ENCODE measurements around the gene SUCLG2. TPM values are rescaled to one million over a fixed set of nuclear protein-coding genes. Genes with fewer than 3 reads are reported as not detected.

Gene SUCLG2
- polyA plus RNA-seq, 1 donor (not counting 4 experiments of a cell fraction or from before 2014, with no cell fraction given) = 26.7 TPM

DNA sequence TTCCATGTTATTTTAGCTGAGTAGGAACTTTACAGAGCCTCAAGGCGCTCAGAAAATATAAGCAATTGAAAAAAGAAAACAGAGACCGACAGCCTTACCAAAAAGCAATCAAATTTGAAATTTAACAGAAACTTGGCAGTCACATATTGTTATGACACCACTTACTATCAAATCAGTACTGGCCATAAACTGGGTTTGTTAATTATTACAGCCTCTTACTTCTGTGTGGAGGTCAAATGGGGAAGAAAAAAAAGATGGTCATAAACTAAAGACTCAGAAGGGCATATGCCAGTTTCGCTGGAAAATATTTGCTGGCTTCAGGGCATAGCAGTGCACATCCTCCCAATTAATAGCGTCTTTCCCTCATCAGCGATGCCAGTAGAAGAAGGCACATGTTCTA is 45.5 kb upstream of the SUCLG2 start:
- H3K4me1 ChIP-seq (ENCODE audit: control insufficient read depth, extremely low read depth, insufficient read depth, low read length) = no peaks in the 10 kb centered on the region
- H3K27ac ChIP-seq (ENCODE audit: control insufficient read depth, insufficient read depth, low read length) = no peak overlapping the region
- H2AFZ ChIP-seq (ENCODE audit: control insufficient read depth, low read length) = no peak overlapping the region
- H3K36me3 ChIP-seq (ENCODE audit: control insufficient read depth in 2 of 2, extremely low read depth in 1 of 2, insufficient read depth in 2 of 2, low read length in 2 of 2) = no peaks in the 10 kb centered on the region
- H3K27me3 ChIP-seq (ENCODE audit: control insufficient read depth, extremely low read depth, insufficient read depth, low read length) = no peaks in the 10 kb centered on the region
- H3K9me3 ChIP-seq (ENCODE audit: control insufficient read depth, low read depth, low read length) = no peaks in the 10 kb centered on the region
- TF ChIP-seq, protein P1, sequence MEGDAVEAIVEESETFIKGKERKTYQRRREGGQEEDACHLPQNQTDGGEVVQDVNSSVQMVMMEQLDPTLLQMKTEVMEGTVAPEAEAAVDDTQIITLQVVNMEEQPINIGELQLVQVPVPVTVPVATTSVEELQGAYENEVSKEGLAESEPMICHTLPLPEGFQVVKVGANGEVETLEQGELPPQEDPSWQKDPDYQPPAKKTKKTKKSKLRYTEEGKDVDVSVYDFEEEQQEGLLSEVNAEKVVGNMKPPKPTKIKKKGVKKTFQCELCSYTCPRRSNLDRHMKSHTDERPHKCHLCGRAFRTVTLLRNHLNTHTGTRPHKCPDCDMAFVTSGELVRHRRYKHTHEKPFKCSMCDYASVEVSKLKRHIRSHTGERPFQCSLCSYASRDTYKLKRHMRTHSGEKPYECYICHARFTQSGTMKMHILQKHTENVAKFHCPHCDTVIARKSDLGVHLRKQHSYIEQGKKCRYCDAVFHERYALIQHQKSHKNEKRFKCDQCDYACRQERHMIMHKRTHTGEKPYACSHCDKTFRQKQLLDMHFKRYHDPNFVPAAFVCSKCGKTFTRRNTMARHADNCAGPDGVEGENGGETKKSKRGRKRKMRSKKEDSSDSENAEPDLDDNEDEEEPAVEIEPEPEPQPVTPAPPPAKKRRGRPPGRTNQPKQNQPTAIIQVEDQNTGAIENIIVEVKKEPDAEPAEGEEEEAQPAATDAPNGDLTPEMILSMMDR (optimal IDR thresholded peaks at IDR 0.05 in 1 of 3, IDR thresholded peaks at IDR 0.05 in 1 of 3, conservative IDR thresholded peaks at IDR 0.05 in 1 of 3; ENCODE audit: extremely low read depth in 1 of 3, insufficient read depth in 2 of 3, low read length in 3 of 3) = no peak
- no peak for TF ChIP-seq EZH2 (IDR thresholded peaks at IDR 0.05; ENCODE audit: low read length)
- H3K9ac ChIP-seq (ENCODE audit: control insufficient read depth, extremely low read depth, insufficient read depth, low read length) = no peak overlapping the region
- H3K79me2 ChIP-seq (ENCODE audit: control insufficient read depth, insufficient read depth, low read length) = no peaks in the 10 kb centered on the region
- dilution Hi-C loops (cut with MboI; ENCODE audit: extremely low pct_ligation_motif_present, low sequenced_read_pairs) = no loop called here
- H3K4me2 ChIP-seq (ENCODE audit: control insufficient read depth, extremely low read depth, insufficient read depth, low read depth, low read length) = no peak overlapping the region
- no peak overlapping the region for H3K4me3 ChIP-seq (ENCODE audit: control insufficient read depth in 2 of 3, extremely low read depth in 1 of 3, insufficient read depth in 2 of 3, low read depth in 1 of 3, low read length in 3 of 3)
- no peaks in the 10 kb centered on the region for H4K20me1 ChIP-seq (ENCODE audit: control insufficient read depth, extremely low read depth, insufficient read depth, low read length)
- no peak for FAIRE-seq
- no peaks in the 10 kb centered on the region for H3K9me1 ChIP-seq (ENCODE audit: control insufficient read depth, extremely low read depth, insufficient read depth, low read length)
- no peak for DNase-seq (ENCODE audit: low read depth, low spot score)

- no peak overlapping the region for H3K4me3 ChIP-seq (ENCODE audit: control insufficient read depth in 2 of 3, extremely low read depth in 1 of 3, insufficient read depth in 2 of 3, low read depth in 1 of 3, low read length in 3 of 3)
- no peaks in the 10 kb centered on the region for H3K27me3 ChIP-seq (ENCODE audit: control insufficient read depth, extremely low read depth, insufficient read depth, low read length)
- no peaks in the 10 kb centered on the region for H3K36me3 ChIP-seq (ENCODE audit: control insufficient read depth in 2 of 2, extremely low read depth in 1 of 2, insufficient read depth in 2 of 2, low read length in 2 of 2)
- TF ChIP-seq, protein P1 (optimal IDR thresholded peaks at IDR 0.05 in 1 of 3, IDR thresholded peaks at IDR 0.05 in 1 of 3, conservative IDR thresholded peaks at IDR 0.05 in 1 of 3; ENCODE audit: extremely low read depth in 1 of 3, insufficient read depth in 2 of 3, low read length in 3 of 3) = no peak
- no peak for TF ChIP-seq EZH2 (IDR thresholded peaks at IDR 0.05; ENCODE audit: low read length)
- no peak overlapping the region for H3K9ac ChIP-seq (ENCODE audit: control insufficient read depth, extremely low read depth, insufficient read depth, low read length)
- no peak for DNase-seq (ENCODE audit: low read depth, low spot score)
- no peaks in the 10 kb centered on the region for H3K9me1 ChIP-seq (ENCODE audit: control insufficient read depth, extremely low read depth, insufficient read depth, low read length)
- H3K4me1 ChIP-seq (ENCODE audit: control insufficient read depth, extremely low read depth, insufficient read depth, low read length) = no peaks in the 10 kb centered on the region
- dilution Hi-C loops (cut with MboI; ENCODE audit: extremely low pct_ligation_motif_present, low sequenced_read_pairs) = no loop called here
- H2AFZ ChIP-seq (ENCODE audit: control insufficient read depth, low read length) = no peak overlapping the region
- no peak overlapping the region for H3K27ac ChIP-seq (ENCODE audit: control insufficient read depth, insufficient read depth, low read length)
- no peak overlapping the region for H3K4me2 ChIP-seq (ENCODE audit: control insufficient read depth, extremely low read depth, insufficient read depth, low read depth, low read length)
- no peaks in the 10 kb centered on the region for H3K79me2 ChIP-seq (ENCODE audit: control insufficient read depth, insufficient read depth, low read length)
- no peak for FAIRE-seq
- no peaks in the 10 kb centered on the region for H3K9me3 ChIP-seq (ENCODE audit: control insufficient read depth, low read depth, low read length)
- no peaks in the 10 kb centered on the region for H4K20me1 ChIP-seq (ENCODE audit: control insufficient read depth, extremely low read depth, insufficient read depth, low read length)
These were observed 38.2 kb upstream of the SUCLG2 start for GRCh38 chr3:67692621-67693020.
